H54 (cell line): ENCODE results near the gene DIP2C.
"Not testable (repeated sequence)": the region's sequence is repeated elsewhere in the genome, so short reads cannot be mapped to it uniquely, and the experiment has no call there.

Source experiments
- DNase-seq: peaks from one replicate; pipeline ENCODE4 v3.0.0; 2011; ENCODE audit warnings: low spot score, mixed read lengths; ENCODE audit not compliant: insufficient read length
- FAIRE-seq: peaks from 3 replicates; lab custom pipeline; 2011; peaks lifted over from hg19 to GRCh38; lab: Jason Lieb, UNC
- POLR2A ChIP-seq: IDR thresholded peaks from 2 replicates; pipeline ENCODE4 v1.6.1; 2011; ENCODE audit warnings: low read depth, mild to moderate bottlenecking, low read length

DIP2C gene

DNA sequence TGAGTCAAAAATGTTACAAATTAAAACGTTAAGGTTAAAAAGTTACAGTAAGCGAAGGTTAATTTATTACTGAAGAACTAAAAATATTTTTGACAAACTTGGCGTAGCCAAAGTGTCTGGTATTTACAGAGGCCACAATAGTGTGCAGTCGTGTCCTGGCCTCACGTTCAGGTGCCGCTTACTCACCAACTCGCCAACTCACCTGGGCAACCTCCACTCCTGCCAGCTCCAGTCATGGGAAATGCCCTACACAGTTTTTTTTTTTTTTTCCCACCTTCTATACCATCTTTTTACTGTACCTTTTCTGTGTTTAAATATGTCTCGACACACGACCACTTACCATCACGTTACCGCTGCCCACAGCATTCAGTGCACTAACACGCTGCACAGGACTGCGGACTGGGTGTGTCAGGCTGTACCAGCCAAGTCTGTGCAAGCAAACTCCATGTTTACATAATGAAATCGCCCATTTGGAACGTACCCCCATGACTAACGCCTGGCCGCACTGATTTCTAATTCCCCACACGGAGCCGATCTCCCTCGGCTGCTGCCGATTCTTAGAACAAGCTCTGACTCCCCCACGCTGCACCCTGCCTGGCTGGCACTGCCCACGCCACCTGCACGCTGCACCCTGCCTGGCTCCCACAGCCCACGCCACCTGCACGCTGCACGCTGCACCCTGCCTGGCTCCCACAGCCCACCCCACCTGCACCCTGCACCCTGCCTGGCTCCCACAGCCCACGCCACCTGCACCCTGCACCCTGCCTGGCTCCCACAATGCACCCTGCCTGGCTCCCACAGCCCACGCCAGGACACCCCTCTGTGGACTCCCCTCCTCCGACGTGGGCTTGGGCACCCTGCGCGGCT is 351.1 kb downstream of the DIP2C start:
- no peak for TF ChIP-seq POLR2A
- no peak for FAIRE-seq
- DNase-seq: no peak

DNA sequence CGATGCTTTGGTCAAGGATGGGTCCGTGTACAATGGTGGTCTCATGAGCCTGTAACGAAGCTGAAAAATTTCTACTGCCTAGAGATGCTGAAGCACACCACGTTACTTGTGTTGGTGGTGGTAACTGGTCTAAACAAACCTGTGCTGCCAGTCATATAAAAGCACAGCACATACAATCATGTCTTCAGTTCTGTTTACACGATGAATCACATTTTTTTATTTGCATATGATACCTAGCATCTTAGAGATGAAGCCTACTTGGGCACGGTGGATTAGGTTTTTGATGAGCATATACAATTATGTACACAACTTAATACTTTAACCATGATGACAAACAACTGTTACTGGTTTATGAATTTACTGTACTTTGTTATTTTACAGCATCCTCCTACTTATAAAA is 353.2 kb downstream of the DIP2C start:
- no peak for TF ChIP-seq POLR2A
- no peak for FAIRE-seq
- no peak for DNase-seq

DNA sequence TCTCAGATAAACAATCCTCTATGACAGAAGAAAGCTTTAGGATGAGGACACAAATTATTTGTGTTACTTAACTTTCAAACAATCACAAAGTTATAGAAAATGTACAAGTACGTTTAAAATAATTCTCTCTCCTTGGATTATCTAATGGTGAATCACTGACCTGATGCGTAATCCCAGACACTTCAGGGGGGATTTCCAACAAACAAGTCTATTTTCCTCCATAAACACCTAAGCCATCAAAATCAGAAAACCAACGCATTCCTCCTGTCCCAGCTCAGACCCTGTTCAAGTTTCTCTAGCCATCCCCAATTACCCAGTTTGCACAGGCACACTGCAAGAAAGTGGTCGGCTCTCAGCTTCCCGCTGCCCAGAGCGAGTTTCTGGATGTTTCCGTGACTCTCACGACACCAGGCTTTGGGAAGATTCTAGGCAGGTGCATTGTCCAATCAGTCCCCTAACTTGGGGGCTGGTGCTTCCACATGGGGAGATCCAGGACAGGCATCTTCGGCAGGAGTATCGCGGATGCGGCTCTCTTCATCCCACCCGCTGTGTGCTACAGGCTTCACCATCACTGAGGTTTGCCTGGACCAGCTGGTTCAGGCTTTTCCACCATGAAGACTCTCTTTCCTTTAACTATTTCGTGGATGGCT is 354.2 kb downstream of the DIP2C start:
- TF ChIP-seq POLR2A: no peak
- no peak for DNase-seq
- no peak for FAIRE-seq

DNA sequence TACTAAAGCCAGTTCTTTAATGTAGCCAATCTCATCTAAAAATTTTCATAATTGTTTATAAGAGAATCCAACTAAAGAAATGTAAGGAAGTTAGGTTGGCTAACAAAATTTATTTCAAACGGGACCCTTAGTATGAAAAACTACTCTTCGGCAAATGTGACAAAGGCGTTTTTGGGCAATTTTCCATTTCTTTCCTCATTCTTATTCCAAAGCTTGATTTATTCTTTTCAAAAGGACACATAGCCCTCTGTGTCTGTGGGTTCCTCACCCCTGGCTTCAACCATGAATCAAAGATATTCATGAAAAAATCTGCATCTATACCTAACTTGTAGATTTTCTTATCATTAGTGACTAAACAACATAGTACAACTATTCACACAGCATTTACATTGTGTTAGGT is 358.3 kb downstream of the DIP2C start:
- DNase-seq: no peak
- no peak for FAIRE-seq
- no peak for TF ChIP-seq POLR2A

DNA sequence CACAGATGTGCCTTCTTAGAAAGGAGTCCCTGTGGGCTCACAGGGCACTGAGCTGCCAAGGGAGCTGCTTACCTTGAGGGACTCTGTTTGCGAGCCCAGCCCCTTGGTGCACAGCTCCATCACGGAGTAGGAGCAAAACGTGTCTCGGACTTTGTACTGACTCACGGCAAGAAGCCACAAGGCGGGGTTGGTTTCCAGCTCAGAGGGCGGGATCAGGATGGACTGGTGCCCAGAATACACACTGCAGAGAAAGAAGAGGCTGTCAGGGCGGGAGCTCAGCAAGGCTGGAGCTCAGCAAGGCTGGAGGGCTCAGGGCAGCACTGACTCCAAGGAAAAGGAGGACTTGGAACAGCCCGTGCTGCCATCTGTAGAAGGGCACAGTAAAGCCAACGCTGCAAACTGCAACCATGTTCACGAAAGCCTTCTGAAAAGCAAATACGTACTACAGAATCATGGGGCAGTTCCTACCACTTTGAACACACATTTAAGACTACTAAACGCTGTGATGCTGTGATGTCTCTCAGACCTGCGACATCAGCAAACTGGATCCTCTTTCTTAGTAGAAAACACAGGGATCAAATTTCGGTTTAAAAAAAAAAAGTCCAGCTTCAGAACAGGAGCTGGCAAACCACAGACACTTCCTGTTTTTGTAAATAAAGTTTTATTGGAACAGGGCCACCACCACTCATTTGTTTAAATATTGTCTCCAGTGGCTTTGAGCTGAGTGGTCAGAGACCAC is 359.9 kb downstream of the DIP2C start:
- DNase-seq (peak; percentile 63), FAIRE-seq (peak; percentile 70)
- no peak for TF ChIP-seq POLR2A

DNA sequence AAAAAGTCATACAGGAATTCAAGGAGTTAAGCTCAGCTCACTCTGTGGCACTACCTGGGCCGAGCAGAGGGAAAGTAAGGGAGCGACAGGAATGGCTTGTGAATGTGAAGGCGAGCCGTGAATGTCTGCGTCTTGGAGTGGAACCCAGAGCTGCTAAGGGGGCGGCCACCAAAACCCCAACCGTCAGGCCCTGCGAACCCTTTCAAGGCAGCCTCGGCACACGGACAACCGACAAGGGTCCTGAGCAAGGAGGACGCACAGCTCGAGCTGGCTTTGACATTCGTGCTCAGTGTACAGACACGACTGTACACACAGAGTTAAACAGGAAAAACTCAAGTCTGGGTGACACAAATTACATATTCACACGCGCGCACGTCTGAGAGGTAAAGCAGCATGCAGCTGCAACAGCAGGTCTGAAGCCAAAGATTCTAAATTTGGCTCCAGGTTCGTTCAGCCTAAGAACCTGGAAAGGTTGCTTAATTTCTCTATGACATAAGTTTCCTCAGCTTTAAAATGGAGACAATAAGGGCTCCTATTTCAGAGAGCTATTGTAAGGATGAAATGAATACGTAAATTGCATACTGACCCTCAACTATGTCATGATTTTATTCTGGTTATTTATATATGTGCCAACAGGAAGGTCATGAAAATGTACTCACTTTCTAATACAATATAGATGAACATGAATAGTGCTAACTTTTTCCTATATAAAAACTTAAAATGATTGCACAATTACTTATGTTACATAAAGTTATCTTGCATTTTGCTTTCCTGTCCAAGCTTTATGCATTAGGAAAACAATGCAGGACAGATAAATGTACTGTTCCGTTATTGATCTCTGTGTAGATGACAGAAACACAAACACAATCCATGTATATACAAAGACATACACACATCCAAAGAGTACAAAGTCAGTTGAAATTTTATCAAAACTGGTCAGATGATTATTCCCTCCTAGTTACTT is 361.3 kb downstream of the DIP2C start:
- TF ChIP-seq POLR2A: no peak
- no peak for FAIRE-seq
- DNase-seq: no peak

DNA sequence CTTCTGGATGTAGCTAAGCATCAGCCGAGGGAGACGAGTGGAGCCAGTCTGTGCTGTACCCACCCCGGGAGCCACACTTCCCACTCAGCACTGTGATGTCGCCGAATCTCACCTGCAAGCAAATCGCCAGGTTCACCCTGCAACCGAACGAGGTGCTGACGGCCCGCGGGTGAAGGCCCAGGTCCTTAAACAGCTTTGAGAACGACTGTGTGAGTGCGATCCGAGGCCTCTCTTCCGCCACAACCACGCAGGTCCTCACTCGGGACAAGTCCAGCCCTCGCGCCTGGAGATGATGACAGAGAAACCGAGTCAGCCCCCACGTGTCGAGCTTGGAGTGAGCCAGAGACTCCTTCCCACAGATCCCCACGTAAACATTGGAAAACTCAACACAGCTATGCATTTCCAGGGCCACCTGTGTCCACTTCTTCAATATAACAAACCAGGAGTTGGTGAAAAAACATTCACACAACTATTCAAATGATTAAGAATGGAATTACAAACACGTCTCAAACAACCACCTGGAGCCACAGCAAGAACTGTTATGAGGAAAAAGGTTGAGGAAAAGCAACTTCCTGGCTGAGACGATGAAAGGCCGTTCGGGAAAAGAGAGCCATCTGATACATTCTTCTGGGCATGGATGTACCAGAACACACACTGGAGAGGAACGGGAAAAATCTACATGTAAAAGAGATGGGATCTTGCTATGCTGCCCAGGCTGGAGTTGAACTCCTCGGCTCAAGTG is 362.4 kb downstream of the DIP2C start:
- no peak for FAIRE-seq
- TF ChIP-seq POLR2A: no peak
- DNase-seq: no peak

DNA sequence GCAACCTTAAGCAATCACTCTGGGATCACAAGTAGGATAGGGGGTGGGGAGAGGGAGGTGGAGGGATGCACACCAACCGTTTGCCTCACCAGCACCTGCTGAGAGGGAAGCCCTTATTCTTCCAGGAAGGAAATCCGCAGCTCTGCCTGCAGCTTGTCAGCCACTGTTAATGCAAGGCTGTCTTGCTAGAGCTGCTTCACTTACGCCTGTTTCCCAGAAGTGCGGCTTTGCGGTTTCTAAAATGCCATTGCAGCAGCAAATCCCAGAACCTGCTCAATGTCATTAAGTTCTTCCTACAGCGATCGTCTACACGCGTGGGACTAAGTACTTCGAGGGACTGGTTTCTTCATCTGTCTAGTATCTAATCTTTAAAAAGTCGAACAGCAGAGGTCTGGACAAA is 363.1 kb downstream of the DIP2C start:
- no peak for DNase-seq
- FAIRE-seq: no peak
- no peak for TF ChIP-seq POLR2A

DNA sequence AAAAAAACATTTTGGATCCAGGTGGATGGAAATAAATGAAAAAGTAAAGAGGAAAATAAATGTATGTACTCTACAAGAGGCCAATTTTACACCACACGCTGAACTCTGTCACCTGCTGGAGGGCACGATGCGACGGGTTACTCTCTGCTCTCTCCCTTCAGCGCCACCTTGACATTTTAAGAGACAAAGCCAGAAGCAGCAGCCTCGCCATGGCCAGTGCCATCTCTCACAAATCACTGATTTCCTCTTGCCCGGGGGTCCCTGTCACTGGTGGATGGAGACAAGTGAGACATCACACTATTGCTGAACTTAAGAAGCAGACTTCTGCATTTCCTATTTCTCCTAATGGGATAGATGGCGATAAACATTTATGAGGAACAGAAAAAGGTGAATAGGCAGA is 364.2 kb downstream of the DIP2C start:
- DNase-seq (no peak), FAIRE-seq (no peak)
- TF ChIP-seq POLR2A: no peak

DNA sequence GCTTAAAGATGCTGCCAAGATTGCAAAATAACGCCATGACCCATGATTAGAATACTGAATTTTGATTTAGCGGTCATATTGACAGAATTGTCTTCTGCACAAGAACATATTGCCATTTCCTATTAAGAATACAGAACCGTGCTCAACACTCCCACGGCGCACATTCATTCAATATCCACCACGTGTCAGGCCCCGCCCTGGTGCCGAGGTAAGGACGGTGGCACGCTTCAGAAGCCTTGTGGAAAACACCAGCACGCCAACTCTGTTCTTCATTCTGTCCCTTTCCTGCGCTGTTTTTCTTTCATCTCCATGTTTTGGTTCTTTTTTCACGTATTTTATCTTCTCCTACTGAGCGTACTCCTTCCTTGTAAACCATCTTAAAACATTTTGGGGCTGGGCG is 364.9 kb downstream of the DIP2C start:
- no peak for DNase-seq
- FAIRE-seq: no peak
- no peak for TF ChIP-seq POLR2A

DNA sequence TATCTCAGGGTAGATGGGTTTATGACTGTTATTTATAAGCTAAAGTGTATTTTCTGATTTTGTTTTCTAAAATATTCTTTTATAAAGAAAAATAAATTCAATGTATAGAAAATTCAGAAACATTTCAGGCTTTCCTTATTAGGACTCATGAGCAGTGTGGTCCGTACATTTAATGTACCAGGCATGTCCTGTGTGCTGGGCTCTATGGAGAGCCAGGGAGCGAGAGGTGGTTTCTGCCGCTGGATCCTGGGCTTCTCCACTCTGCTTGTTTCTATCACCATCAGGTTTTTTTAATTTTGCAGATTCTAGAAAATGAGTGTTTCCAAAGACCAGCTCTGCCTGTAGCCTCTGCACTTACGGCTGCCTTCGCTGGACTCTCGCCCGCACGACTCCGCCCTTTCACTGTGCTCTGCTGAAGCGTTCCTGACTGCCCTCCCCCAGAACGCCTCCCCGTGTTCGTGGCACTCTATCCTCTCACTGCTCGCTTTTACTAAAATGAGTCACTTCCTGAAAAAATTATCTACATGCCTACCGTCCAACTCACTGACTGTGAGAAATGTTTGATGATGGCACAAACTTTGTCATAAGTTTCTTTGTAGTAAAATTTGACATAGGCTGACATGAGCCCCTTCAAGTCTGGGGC is 365.7 kb downstream of the DIP2C start:
- no peak for TF ChIP-seq POLR2A
- FAIRE-seq: no peak
- DNase-seq: peak; percentile 82

DNA sequence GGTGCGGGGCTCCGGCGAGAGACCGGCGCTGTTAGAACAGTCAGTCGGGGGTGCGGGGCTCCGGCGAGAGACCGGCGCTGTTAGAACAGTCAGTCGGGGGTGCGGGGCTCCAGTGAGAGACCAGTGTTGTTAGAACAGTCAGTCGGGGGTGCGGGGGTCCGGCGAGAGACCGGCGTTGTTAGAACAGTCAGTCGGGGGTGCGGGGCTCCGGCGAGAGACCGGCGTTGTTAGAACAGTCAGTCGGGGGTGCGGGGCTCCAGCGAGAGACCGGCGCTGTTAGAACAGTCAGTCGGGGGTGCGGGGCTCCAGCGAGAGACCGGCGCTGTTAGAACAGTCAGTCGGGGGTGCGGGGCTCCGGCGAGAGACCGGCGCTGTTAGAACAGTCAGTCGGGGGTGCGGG is 366.4 kb downstream of the DIP2C start:
- not testable (repeated sequence) for DNase-seq, FAIRE-seq
